BLaER1 treated with 17β-estradiol and CSF1 and Interleukin-3, amounts not matched to agents 10 nM and 100 nM (cell line): ENCODE results near the gene MCC.

Experiments used
- H3K27ac ChIP-seq, 11 experiments: shearing (Covaris generic); formaldehyde crosslinking; 2 replicates each; pipeline ENCODE4 v1.8.1; 2022
- H3K27me3 ChIP-seq, 11 experiments: shearing (Covaris generic); formaldehyde crosslinking; 2 replicates each; pipeline ENCODE4 v1.8.1; 2022
- H3K36me3 ChIP-seq, 11 experiments: shearing (Covaris generic); formaldehyde crosslinking; 2 replicates each; pipeline ENCODE4 v1.8.1; 2022
- H3K4me1 ChIP-seq, 10 experiments: shearing (Covaris generic); formaldehyde crosslinking; 2 replicates each; pipeline ENCODE4 v1.8.1; 2022
- H3K4me2 ChIP-seq, 11 experiments: shearing (Covaris generic); formaldehyde crosslinking; 2 replicates each; pipeline ENCODE4 v1.8.1; 2022
- H3K4me3 ChIP-seq, 10 experiments: shearing (Covaris generic); formaldehyde crosslinking; 2 replicates each; pipeline ENCODE4 v1.8.1; 2022
- H3K9ac ChIP-seq, 11 experiments: shearing (Covaris generic); formaldehyde crosslinking; 2 replicates each; pipeline ENCODE4 v1.8.1; 2022
- H3K9me3 ChIP-seq, 11 experiments: shearing (Covaris generic); formaldehyde crosslinking; replicated peaks in 1 of 11; 2 replicates each; pipeline ENCODE4 v1.8.1; 2022
- H4K20me1 ChIP-seq, 11 experiments: shearing (Covaris generic); formaldehyde crosslinking; 2 replicates each; pipeline ENCODE4 v1.8.1; 2022
- Cebpa-rat ChIP-seq, 11 experiments: shearing (Covaris generic); IDR thresholded peaks; 2 replicates each; pipeline ENCODE4 v1.8.1; 2022

MCC gene

DNA sequence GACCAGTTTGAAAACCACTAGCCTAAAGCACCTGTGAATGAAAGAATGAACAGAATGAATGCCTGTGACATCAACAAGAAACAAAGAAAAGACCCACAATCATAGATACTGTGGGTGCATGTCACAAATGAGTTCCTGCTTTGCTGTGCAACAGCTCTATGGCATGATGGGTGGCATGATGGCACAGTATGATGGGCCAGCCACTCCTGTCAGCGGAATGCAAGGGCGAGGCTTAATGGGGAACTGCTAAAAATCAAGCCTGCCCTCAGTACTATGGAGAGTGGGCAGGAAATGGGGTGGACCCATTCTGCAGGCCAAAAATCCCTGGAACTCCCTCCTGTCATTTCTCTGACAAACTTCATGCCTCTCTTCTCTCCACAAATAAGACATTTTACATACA, 422.6 kb downstream of the MCC start:
- Histone ChIP-seq H3K4me1 (peaks cover 29 to 62% (median 40%) of the 10 kb centered on the region in 10 experiments), H3K27me3 (0 out of 22 replicates have a peak, but pooled peaks cover 0 to 6% (median 0%) of the 10 kb centered on the region in 11 experiments), H3K27ac (no peak overlapping the region), H3K4me3 (no peak overlapping the region), H3K4me2 (no peak overlapping the region), H3K9me3 (peaks cover 0 to 29% (median 0%) of the 10 kb centered on the region in 11 experiments; a peak in 6 of 22 replicates), H4K20me1 (no peaks in the 10 kb centered on the region), H3K36me3 (no peaks in the 10 kb centered on the region), H3K9ac (no peak overlapping the region)
- no peak for TF ChIP-seq Cebpa-rat (IDR thresholded peaks at IDR 0.05)

DNA sequence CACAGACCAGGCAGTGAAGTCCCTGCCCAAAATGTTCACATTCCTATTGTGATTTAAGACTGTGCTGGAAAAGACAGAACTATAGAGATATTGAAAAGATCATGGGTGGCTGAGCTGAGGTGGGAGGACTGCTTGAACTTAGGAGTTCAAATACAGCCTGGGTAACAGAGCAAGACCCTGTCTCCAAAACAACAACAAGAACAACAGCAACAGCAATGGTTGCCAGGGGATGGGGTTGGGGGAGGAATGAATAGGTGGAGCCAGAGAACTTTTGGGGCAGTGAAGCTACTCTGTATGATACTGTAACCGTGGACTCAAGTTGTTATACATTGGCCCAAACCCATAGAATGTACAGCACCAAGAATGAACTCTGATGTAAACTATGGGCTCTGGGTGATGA, 423.4 kb downstream of the MCC start:
- Histone ChIP-seq H4K20me1 (no peaks in the 10 kb centered on the region), H3K36me3 (no peaks in the 10 kb centered on the region), H3K9me3 (peaks cover 0 to 28% (median 0%) of the 10 kb centered on the region in 11 experiments; a peak in 6 of 22 replicates), H3K27ac (no peak overlapping the region), H3K9ac (no peak overlapping the region), H3K4me3 (no peak overlapping the region), H3K4me1 (peaks cover 37 to 70% (median 47%) of the 10 kb centered on the region in 10 experiments), H3K4me2 (no peak overlapping the region), H3K27me3 (peaks cover 0 to 8% (median 0%) of the 10 kb centered on the region in 11 experiments; a peak in 2 of 22 replicates)
- TF ChIP-seq Cebpa-rat (IDR thresholded peaks at IDR 0.05): no peak

GRCh38 chr5:113063927-113064326, 424.3 kb downstream of the MCC start:
- H3K27ac ChIP-seq: no peak overlapping the region
- H3K4me1 ChIP-seq: peaks cover 45 to 70% (median 50%) of the 10 kb centered on the region in 10 experiments

DNA sequence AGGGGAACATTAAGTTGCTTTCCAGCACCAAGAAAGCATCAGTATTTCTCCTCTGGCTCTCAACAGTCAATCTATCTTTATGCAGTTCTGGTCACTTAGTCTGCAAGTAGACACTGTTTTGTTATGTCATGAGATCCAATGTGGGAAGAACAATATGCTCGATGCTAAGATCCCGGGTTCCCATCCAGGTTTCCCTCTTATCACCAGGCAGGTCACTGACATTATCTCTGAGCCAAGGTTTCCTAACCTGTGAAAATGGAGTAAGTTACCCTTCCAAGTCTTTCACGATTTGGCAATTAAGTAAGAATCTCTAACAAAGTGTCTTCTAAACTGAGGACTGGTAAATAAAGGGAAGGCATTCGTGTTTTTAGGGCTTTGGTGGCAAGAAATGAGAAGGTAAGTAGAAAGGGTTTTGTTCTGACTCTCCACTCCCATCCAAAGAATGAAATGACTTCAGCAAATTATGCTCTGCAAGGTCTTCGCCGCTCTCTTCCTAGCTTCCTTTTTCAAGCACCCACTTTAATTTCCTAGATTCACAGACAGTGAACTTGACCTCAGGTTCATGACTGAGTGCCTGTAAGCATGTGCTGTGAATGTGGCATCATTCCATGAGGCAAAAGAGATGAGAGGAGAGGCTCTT, 425.3 kb downstream of the MCC start:
- Histone ChIP-seq H3K9ac (0 out of 22 replicates have a peak overlapping the region, but pooled peaks of 1 of the 11 experiments have one; percentile 14), H3K9me3 (peaks cover 0 to 11% (median 0%) of the 10 kb centered on the region in 11 experiments; a peak in 3 of 22 replicates), H3K4me3 (no peak overlapping the region; a peak in 1 of 20 replicates), H3K36me3 (no peaks in the 10 kb centered on the region), H3K4me2 (peak overlapping the region; percentile 30 to 89 (median 71)), H3K4me1 (peaks cover 53 to 72% (median 56%) of the 10 kb centered on the region in 10 experiments), H3K27me3 (peaks cover 0 to 14% (median 0%) of the 10 kb centered on the region in 11 experiments; a peak in 3 of 22 replicates), H3K27ac (no peak overlapping the region), H4K20me1 (no peaks in the 10 kb centered on the region)
- TF ChIP-seq Cebpa-rat (IDR thresholded peaks at IDR 0.05): no peak

More at GRCh38 chr5:113063927-113064326, 424.3 kb downstream of the MCC start:
- H3K36me3 ChIP-seq: no peaks in the 10 kb centered on the region
- TF ChIP-seq Cebpa-rat (IDR thresholded peaks at IDR 0.05): no peak
- H3K9ac ChIP-seq: no peak overlapping the region
- no peak overlapping the region for H3K4me3 ChIP-seq
- peaks cover 0 to 19% (median 0%) of the 10 kb centered on the region in 11 experiments; a peak in 4 of 22 replicates for H3K9me3 ChIP-seq
- H3K27me3 ChIP-seq: peaks cover 0 to 14% (median 0%) of the 10 kb centered on the region in 11 experiments; a peak in 3 of 22 replicates
- H4K20me1 ChIP-seq: no peaks in the 10 kb centered on the region
- H3K4me2 ChIP-seq: peak overlapping the region in 6 of 11 experiments; percentile 67 to 89 (median 80); a peak in 8 of 22 replicates

GRCh38 chr5:113061846-113062780, 426.1 kb downstream of the MCC start:
- Histone ChIP-seq H3K4me2 (peak overlapping the region; percentile 30 to 89 (median 71)), H3K4me1 (peaks cover 61 to 79% (median 64%) of the 10 kb centered on the region in 10 experiments), H3K27ac (no peak overlapping the region), H3K4me3 (peak overlapping the region in 1 of 10 experiments; percentile 8; a peak in 1 of 20 replicates), H3K27me3 (peaks cover 0 to 14% (median 0%) of the 10 kb centered on the region in 11 experiments; a peak in 3 of 22 replicates), H3K9ac (0 out of 22 replicates have a peak overlapping the region, but pooled peaks of 1 of the 11 experiments have one; percentile 14), H4K20me1 (no peaks in the 10 kb centered on the region), H3K36me3 (no peaks in the 10 kb centered on the region), H3K9me3 (0 out of 22 replicates have a peak, but pooled peaks cover 0 to 2% (median 0%) of the 10 kb centered on the region in 11 experiments)
- no peak for TF ChIP-seq Cebpa-rat (IDR thresholded peaks at IDR 0.05)

GRCh38 chr5:113060408-113061025, 427.7 kb downstream of the MCC start:
- Histone ChIP-seq H3K36me3 (no peaks in the 10 kb centered on the region), H3K9ac (no peak overlapping the region), H4K20me1 (no peaks in the 10 kb centered on the region), H3K4me3 (no peak overlapping the region), H3K4me2 (peak overlapping the region; percentile 12 to 89 (median 71); a peak in 19 of 22 replicates), H3K9me3 (no peaks in the 10 kb centered on the region), H3K27ac (no peak overlapping the region), H3K27me3 (peaks cover 0 to 14% (median 0%) of the 10 kb centered on the region in 11 experiments; a peak in 3 of 22 replicates), H3K4me1 (peaks cover 66 to 81% (median 71%) of the 10 kb centered on the region in 10 experiments)
- no peak for TF ChIP-seq Cebpa-rat (IDR thresholded peaks at IDR 0.05)

GRCh38 chr5:113059232-113060040, 428.8 kb downstream of the MCC start:
- H3K4me2 ChIP-seq: peak overlapping the region; percentile 64 to 89 (median 77)
- H3K9ac ChIP-seq: peak overlapping the region in 4 of 11 experiments; percentile 1 to 23 (median 10); a peak in 5 of 22 replicates
- peaks cover 0 to 14% (median 0%) of the 10 kb centered on the region in 11 experiments; a peak in 3 of 22 replicates for H3K27me3 ChIP-seq
- no peaks in the 10 kb centered on the region for H3K36me3 ChIP-seq
- peak overlapping the region in 4 of 11 experiments; percentile 18 to 60 (median 34); a peak in 5 of 22 replicates for H3K27ac ChIP-seq
- no peaks in the 10 kb centered on the region for H4K20me1 ChIP-seq
- no peak for TF ChIP-seq Cebpa-rat (IDR thresholded peaks at IDR 0.05)
- no peak overlapping the region for H3K4me3 ChIP-seq
- no peaks in the 10 kb centered on the region for H3K9me3 ChIP-seq
- H3K4me1 ChIP-seq: peaks cover 66 to 91% (median 73%) of the 10 kb centered on the region in 10 experiments
